Measurements from ENCODE around the gene DHRS13.

DHRS13 gene, protein sequence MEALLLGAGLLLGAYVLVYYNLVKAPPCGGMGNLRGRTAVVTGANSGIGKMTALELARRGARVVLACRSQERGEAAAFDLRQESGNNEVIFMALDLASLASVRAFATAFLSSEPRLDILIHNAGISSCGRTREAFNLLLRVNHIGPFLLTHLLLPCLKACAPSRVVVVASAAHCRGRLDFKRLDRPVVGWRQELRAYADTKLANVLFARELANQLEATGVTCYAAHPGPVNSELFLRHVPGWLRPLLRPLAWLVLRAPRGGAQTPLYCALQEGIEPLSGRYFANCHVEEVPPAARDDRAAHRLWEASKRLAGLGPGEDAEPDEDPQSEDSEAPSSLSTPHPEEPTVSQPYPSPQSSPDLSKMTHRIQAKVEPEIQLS

DNA sequence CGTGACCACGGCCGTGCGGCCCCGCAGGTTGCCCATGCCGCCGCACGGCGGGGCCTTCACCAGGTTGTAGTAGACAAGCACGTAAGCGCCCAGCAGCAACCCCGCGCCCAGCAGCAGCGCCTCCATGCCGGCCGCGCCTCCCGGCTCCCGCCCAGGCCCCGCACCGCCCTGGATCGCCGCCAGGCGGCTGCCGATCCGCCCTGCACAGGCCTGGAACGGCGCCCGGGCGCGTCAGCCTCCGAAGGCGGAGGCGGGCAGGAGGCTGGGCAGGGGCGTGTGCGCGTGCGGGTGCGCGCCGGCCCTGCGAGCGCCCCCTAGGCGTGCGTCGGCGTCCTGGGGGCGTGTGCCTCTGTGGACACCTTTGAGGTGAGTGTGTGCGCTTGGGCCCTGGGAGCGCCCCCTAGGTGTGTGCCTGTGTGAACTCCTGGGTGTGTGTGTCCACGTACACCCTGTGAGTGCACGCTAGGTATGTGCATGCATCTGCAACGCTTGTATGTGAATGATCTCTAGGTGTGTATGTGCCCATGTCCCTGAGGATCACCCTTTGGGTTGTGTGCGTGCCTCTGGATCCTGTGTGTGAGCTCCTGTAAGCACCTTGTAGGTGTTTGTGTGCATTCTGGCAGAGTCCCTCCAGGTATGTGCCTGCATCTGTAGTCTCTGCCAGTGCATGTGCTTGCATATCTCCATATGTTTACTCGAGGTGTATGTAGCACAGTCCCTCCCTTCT is at the start of gene DHRS13:
Gene DHRS13 (minus strand): TSS at position 261 of the 727 bp plus-strand sequence. CDS start 135 bp downstream, at position 126.
- TF ChIP-seq, protein P1, sequence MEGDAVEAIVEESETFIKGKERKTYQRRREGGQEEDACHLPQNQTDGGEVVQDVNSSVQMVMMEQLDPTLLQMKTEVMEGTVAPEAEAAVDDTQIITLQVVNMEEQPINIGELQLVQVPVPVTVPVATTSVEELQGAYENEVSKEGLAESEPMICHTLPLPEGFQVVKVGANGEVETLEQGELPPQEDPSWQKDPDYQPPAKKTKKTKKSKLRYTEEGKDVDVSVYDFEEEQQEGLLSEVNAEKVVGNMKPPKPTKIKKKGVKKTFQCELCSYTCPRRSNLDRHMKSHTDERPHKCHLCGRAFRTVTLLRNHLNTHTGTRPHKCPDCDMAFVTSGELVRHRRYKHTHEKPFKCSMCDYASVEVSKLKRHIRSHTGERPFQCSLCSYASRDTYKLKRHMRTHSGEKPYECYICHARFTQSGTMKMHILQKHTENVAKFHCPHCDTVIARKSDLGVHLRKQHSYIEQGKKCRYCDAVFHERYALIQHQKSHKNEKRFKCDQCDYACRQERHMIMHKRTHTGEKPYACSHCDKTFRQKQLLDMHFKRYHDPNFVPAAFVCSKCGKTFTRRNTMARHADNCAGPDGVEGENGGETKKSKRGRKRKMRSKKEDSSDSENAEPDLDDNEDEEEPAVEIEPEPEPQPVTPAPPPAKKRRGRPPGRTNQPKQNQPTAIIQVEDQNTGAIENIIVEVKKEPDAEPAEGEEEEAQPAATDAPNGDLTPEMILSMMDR (IDR thresholded peaks at IDR 0.05; ENCODE audit: low read depth, low read length) = peak; percentile 75
- H3K4me3 ChIP-seq (ENCODE audit: low read depth, low read length) = peak within 1 kb of the TSS; percentile 69

DNA sequence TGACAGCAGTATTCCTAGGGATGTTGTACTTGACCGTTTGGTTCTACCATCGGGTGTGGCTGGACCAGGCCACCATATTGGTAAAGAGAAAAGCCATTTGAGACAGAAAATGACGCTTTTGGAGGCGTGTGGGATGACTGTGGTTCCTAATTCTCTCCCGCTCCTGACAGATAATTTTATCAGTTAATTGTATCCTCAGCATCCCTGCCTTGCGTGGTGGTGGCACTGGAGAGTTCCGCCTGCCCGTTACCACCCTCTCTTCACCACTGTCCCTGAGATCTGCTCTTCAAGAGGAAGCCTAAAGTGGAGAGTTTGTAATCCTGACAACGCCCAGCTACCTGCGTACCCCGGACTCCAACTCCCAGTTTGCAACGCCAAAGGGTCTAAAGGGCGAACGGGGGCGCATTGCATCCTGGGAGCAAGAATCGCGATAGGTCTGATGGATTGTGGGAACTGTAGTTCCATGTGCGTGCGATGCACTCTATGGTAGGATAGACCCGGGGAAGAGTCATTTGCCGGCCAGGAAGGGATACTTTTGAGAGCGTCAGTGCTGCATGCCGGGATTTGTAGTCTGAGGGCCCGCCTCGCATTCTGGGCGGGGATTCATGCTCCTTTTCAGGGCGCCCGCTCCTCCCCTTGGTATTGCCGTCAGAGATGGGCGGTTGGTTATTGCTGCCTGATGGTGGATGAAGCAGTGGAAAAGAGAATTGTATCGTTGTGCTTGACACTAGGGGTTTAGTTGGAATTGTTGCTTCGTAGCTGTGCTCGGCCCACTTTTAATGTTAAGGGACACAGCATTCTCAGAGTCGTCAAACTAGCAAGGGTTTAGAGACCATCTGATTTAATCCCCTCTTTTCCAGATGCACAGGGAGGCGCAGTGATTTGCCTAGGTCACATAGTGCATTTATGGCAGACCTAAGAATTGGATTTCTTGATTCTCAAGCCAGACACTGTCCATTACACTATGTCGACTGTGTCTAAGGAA is 49.4 kb upstream of the DHRS13 start:
- TF ChIP-seq, protein P1 (IDR thresholded peaks at IDR 0.05; ENCODE audit: low read depth, low read length) = no peak
- peak overlapping the region; percentile 74 for H3K4me3 ChIP-seq (ENCODE audit: low read depth, low read length)

DNA sequence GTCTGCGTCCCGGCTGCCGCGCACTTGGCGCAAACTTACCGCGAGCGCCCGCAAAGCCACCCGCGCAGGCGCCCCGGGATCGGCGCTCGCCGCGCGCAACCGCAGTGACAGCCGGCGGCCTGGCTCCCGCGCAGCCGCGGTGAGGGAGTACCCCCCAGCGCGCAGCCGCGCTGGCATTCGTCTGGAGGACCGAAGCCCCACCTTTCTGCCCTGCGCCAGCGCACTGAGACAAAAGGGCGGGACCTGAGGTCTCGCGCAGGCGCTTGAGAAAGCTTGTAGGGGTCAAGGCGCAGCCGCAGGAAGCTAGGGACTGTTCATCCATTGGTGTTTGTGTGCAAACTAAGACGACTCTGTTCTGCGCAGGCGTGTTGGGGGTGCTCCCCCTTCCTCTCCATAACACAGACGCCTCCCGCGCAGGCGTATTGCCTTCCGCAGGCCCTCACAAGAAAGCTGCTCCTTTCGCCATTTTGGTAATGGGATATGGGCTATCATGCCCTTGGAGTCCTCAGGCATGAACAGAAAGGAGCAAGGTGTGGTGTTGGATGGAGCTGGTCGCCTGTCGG is 48.6 kb upstream of the DHRS13 start, which contains the start of gene PHF12:
Gene PHF12 (minus strand): TSS at position 91 of the 563 bp plus-strand sequence. CDS start 558 bp downstream, outside the sequence.
- TF ChIP-seq, protein P1 (IDR thresholded peaks at IDR 0.05; ENCODE audit: low read depth, low read length) = no peak
- peak within 1 kb of the TSS; percentile 83 for H3K4me3 ChIP-seq (ENCODE audit: low read depth, low read length)

DNA sequence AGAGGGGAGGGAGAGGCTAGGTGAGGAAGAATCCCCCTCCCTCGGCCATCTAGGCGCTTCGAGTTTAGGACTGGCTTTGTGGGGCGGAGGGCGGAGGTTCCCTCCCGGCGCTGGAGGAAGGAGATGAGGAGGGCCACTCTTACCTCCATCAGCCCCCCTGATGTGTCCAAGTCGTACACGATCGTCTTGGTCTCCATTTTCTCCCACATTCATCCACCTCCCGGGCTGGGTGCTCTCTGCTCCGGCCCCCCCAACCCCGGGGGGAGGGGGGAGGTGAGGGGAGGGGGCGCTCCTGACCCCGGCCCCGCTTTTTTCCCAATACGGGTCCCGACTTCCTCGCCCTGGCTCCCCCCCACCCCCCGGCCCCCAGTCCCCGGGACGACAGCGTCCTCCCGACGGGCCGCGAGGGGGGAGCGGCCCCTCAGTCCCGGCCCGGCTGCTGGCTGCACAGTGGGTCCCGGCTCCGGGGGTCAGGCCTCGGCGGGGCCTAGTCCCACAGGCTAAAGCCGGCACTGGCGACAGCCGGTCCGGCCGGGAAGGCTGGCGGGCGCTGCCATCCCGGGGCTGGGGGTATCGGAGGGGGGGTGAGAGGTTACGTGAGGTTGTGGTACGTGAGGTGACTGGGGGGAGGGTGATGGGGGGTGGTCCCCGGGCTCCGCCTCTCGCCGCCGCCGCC is 48.0 kb upstream of the DHRS13 start:
- TF ChIP-seq, protein P1 (IDR thresholded peaks at IDR 0.05; ENCODE audit: low read depth, low read length) = no peak
- H3K4me3 ChIP-seq (ENCODE audit: low read depth, low read length) = peak overlapping the region; percentile 83

DNA sequence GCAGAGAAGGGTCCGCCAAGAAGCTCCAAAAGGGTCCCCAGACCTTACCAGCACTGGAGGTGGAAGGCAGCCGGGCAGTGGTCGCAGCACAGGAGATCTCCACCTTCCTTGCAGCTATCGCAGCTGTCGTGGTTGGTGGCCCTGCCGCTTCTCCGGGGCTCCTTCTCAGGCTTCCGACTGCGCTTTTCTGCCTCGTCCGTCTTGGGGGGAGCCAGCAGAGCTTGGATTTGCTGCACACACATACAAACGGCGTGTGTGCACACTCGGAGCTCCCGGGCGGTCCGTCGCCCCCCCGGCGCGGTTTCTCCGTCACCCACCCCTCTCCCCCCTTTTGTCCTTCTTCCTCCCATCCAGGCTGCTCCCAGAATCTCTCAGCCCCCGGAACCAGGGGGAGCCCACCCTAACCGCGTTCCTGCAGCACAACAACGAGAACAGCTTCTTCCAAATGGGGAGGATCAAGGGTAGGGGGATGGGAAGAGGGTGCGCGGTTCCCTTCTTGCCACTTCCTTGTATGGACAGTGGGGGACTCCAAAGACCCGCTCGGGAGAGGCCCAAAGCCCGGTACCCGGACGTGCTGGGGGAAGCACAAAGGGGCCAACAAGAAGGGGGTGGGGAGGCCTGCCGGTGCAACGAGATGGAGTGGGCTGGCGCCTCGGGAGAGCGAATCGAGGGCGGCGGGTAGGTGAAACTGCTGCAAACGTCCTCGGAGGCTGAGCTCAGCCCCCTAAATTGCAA is 47.3 kb upstream of the DHRS13 start:
- H3K4me3 ChIP-seq (ENCODE audit: low read depth, low read length) = peak overlapping the region; percentile 83
- TF ChIP-seq, protein P1 (IDR thresholded peaks at IDR 0.05; ENCODE audit: low read depth, low read length) = no peak

Measured in WI38 (cell line).